DND-41 (cell line): ENCODE measurements around the gene HAAO.

Experiments
- CTCF ChIP-seq: IDR thresholded peaks from 2 replicates; pipeline ENCODE4 v1.5.1; 2012; ENCODE audit warnings: borderline replicate concordance, low read length, moderate library complexity, mild to moderate bottlenecking; ENCODE audit not compliant: poor library complexity, severe bottlenecking; ENCODE audit errors: extremely low read depth
- EZH2 ChIP-seq: IDR thresholded peaks from 3 replicates; pipeline ENCODE4 v1.6.1; 2012; ENCODE audit warnings: borderline replicate concordance, low read depth, mild to moderate bottlenecking, moderate library complexity, low read length, inconsistent platforms; ENCODE audit not compliant: severe bottlenecking

GRCh38 chr2:42775186-42775585, 17.2 kb downstream of the HAAO start:
- TF ChIP-seq CTCF (no peak), EZH2 (no peak)
